IPS-18c (cell line): ENCODE results near the gene GAGE12E.
"Not testable (repeated sequence)": the region's sequence is repeated elsewhere in the genome, so short reads cannot be mapped to it uniquely, and the experiment has no call there.

Experiments used
- H3K4me3 ChIP-seq: 2 replicates; pipeline ENCODE4 v1.7.0; 2013; ENCODE audit warnings: low read depth, mild to moderate bottlenecking, low read length, moderate library complexity; ENCODE audit not compliant: insufficient read depth
- H3K9me3 ChIP-seq: one replicate; pipeline ENCODE4 v1.6.1; 2013; ENCODE audit warnings: mild to moderate bottlenecking, low read length, moderate library complexity; ENCODE audit not compliant: control insufficient read depth, insufficient read depth

Gene GAGE12E

GRCh38 chrX:49550989-49551388 is at the start of gene GAGE12E:
Gene GAGE12E, plus strand, starts transcription at chrX:49551289. Its CDS starts 1,155 bp downstream, at chrX:49552444.
- H3K9me3 ChIP-seq, H3K4me3 ChIP-seq: not testable (repeated sequence)

- not testable (repeated sequence) for H3K4me3 ChIP-seq, H3K9me3 ChIP-seq
Observed at GRCh38 chrX:49531877-49532276, 19.2 kb upstream of the GAGE12E start, which contains the start of gene GAGE12C. Gene GAGE12C, plus strand, starts transcription at chrX:49532177. Its CDS starts 1,155 bp downstream, at chrX:49533332.

GRCh38 chrX:49541433-49541832 is 9.7 kb upstream of the GAGE12E start, which contains the start of gene GAGE12D:
Gene GAGE12D, plus strand, starts transcription at chrX:49541733. Its CDS starts 1,155 bp downstream, at chrX:49542888.
- not testable (repeated sequence) for H3K9me3 ChIP-seq, H3K4me3 ChIP-seq

GRCh38 chrX:49560542-49560941 is 9.5 kb downstream of the GAGE12E start, which contains the start of gene GAGE12F:
Gene GAGE12F, plus strand, starts transcription at chrX:49560842. Its CDS starts 1,155 bp downstream, at chrX:49561997.
- not testable (repeated sequence) for H3K4me3 ChIP-seq, H3K9me3 ChIP-seq

- not testable (repeated sequence) for H3K9me3 ChIP-seq, H3K4me3 ChIP-seq
Observed at GRCh38 chrX:49568728-49569127, 17.6 kb downstream of the GAGE12E start.

GRCh38 chrX:49569152-49569551 is 18.1 kb downstream of the GAGE12E start:
- H3K4me3 ChIP-seq, H3K9me3 ChIP-seq: not testable (repeated sequence)

GRCh38 chrX:49570100-49570499 is 19.0 kb downstream of the GAGE12E start, which contains the start of gene GAGE12G:
Gene GAGE12G, plus strand, starts transcription at chrX:49570400. Its CDS starts 1,155 bp downstream, at chrX:49571555.
- H3K9me3 ChIP-seq, H3K4me3 ChIP-seq: not testable (repeated sequence)

GRCh38 chrX:49579649-49580048 is 28.6 kb downstream of the GAGE12E start, which contains the start of gene GAGE12H:
Gene GAGE12H, plus strand, starts transcription at chrX:49579949. Its CDS starts 1,155 bp downstream, at chrX:49581104.
- not testable (repeated sequence) for H3K4me3 ChIP-seq, H3K9me3 ChIP-seq

- H3K4me3 ChIP-seq, H3K9me3 ChIP-seq: not testable (repeated sequence)
Observed at GRCh38 chrX:49589196-49589595, 38.1 kb downstream of the GAGE12E start, which contains the start of gene GAGE2A. Gene GAGE2A, plus strand, starts transcription at chrX:49589496. Its CDS starts 1,155 bp downstream, at chrX:49590651.

- H3K9me3 ChIP-seq, H3K4me3 ChIP-seq: not testable (repeated sequence)
Observed at GRCh38 chrX:49589769-49590478, 38.8 kb downstream of the GAGE12E start.

GRCh38 chrX:49590488-49590887 is 39.4 kb downstream of the GAGE12E start:
- not testable (repeated sequence) for H3K4me3 ChIP-seq, H3K9me3 ChIP-seq

- not testable (repeated sequence) for H3K9me3 ChIP-seq, H3K4me3 ChIP-seq
Observed at GRCh38 chrX:49598720-49599119, 47.6 kb downstream of the GAGE12E start, which contains the start of gene GAGE1. Gene GAGE1, plus strand, starts transcription at chrX:49599020. Its CDS starts 1,155 bp downstream, at chrX:49600175.
